Hepatocyte (in vitro differentiated cells): Measurements from ENCODE around the gene HDAC1.

ENCODE experiments used
- CTCF ChIP-seq: fragments of 200-600 bp; sonication (generic); IDR thresholded peaks from 2 replicates; pipeline ENCODE4 v1.5.1; 2016; ENCODE audit warnings: antibody characterized with exemption, mild to moderate bottlenecking; ENCODE audit not compliant: poor library complexity
- EZH2 ChIP-seq: fragments of 200-600 bp; sonication (generic); IDR thresholded peaks from 2 replicates; pipeline ENCODE4 v1.6.1; 2016; ENCODE audit warnings: antibody characterized with exemption, mild to moderate bottlenecking, borderline replicate concordance

GRCh38 chr1:32356478-32356877 is 64.6 kb downstream of the HDAC1 start:
- no peak for TF ChIP-seq CTCF
- no peak for TF ChIP-seq EZH2
